ENCODE data around the gene MBNL2.

MBNL2 gene

GRCh38 chr13:97235549-97236231 is 13.6 kb downstream of the MBNL2 start:
- DNase-seq: no peak

- no peak for DNase-seq
These were observed 15.3 kb downstream of the MBNL2 start for GRCh38 chr13:97237388-97237787.

GRCh38 chr13:97238432-97238831 is 16.3 kb downstream of the MBNL2 start:
- DNase-seq: no peak

- DNase-seq: no peak
These were observed 16.8 kb downstream of the MBNL2 start for GRCh38 chr13:97238883-97239282.

- DNase-seq: no peak
These were observed 17.2 kb downstream of the MBNL2 start for GRCh38 chr13:97239306-97239705.

GRCh38 chr13:97239943-97240787 is 18.0 kb downstream of the MBNL2 start:
- DNase-seq: no peak

GRCh38 chr13:97240788-97241734 is 18.9 kb downstream of the MBNL2 start:
- no peak for DNase-seq

GRCh38 chr13:97241761-97242160 is 19.6 kb downstream of the MBNL2 start:
- no peak for DNase-seq

GRCh38 chr13:97242755-97243497 is 20.8 kb downstream of the MBNL2 start:
- peak; percentile 65 for DNase-seq

- no peak for DNase-seq
These were observed 22.0 kb downstream of the MBNL2 start for GRCh38 chr13:97243915-97244781.

GRCh38 chr13:97245011-97245410 is 22.9 kb downstream of the MBNL2 start:
- no peak for DNase-seq

GRCh38 chr13:97246596-97247158 is 24.5 kb downstream of the MBNL2 start:
- no peak for DNase-seq

GRCh38 chr13:97248243-97248642 is 26.1 kb downstream of the MBNL2 start:
- no peak for DNase-seq

- no peak for DNase-seq
These were observed 27.1 kb downstream of the MBNL2 start for GRCh38 chr13:97249093-97249795.

GRCh38 chr13:97249796-97250495 is 27.8 kb downstream of the MBNL2 start:
- no peak for DNase-seq

GRCh38 chr13:97250560-97250959 is 28.4 kb downstream of the MBNL2 start:
- DNase-seq: no peak

- no peak for DNase-seq
These were observed 30.6 kb downstream of the MBNL2 start for GRCh38 chr13:97252735-97253134.

- DNase-seq: no peak
These were observed 31.6 kb downstream of the MBNL2 start for GRCh38 chr13:97253581-97254293.

- DNase-seq: peak; percentile 82
These were observed 32.7 kb downstream of the MBNL2 start for GRCh38 chr13:97254816-97255215.
